ENCODE results near the gene NAALADL2. TPM values are rescaled to one million over a fixed set of nuclear protein-coding genes. Genes with fewer than 3 reads are reported as not detected.

NAALADL2 gene
- total and polyA plus RNA-seq, 2 experiments from 2014 or later, result 3.4 to 15.3 TPM

DNA sequence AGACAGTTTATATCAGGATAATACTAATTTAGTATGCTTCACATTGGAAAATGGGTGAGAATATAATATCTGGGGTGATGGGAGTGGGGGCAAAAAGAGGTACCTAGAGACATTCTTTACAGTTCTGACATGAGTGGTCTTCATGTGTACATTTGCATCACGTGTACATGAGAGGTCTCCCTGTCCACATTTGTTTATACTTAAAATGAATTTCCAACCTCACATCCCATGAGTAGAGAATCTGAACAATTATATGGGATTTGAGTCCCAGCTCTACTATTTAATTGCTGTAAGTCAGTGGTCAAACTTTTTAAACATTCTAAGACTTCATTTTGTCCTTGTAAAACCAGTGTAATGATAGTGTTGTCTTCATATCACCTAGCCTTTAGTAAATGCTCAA lies 408.4 kb downstream of the NAALADL2 start:
- H4K20me1 ChIP-seq (ENCODE audit: insufficient read depth, poor library complexity, severe bottlenecking), result no peaks in the 10 kb centered on the region
- TF ChIP-seq EZH2 (IDR thresholded peaks at IDR 0.05; ENCODE audit: borderline replicate concordance), result no peak
- no peak for TF ChIP-seq EZH2phosphoT487 (IDR thresholded peaks at IDR 0.05; ENCODE audit: low read depth, severe bottlenecking, unreplicated experiment)
- TF ChIP-seq, protein P1, sequence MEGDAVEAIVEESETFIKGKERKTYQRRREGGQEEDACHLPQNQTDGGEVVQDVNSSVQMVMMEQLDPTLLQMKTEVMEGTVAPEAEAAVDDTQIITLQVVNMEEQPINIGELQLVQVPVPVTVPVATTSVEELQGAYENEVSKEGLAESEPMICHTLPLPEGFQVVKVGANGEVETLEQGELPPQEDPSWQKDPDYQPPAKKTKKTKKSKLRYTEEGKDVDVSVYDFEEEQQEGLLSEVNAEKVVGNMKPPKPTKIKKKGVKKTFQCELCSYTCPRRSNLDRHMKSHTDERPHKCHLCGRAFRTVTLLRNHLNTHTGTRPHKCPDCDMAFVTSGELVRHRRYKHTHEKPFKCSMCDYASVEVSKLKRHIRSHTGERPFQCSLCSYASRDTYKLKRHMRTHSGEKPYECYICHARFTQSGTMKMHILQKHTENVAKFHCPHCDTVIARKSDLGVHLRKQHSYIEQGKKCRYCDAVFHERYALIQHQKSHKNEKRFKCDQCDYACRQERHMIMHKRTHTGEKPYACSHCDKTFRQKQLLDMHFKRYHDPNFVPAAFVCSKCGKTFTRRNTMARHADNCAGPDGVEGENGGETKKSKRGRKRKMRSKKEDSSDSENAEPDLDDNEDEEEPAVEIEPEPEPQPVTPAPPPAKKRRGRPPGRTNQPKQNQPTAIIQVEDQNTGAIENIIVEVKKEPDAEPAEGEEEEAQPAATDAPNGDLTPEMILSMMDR (IDR thresholded peaks at IDR 0.05; ENCODE audit: poor library complexity), result no peak
- no peaks in the 10 kb centered on the region for H3K27me3 ChIP-seq
- no peak overlapping the region for H2AFZ ChIP-seq
- 0% methylated on average over 1 of the region's 1 CpG for WGBS (ENCODE audit: low lambda C conversion rate, missing lambda C conversion rate)
- H3K9me3 ChIP-seq (ENCODE audit: low read depth), result no peaks in the 10 kb centered on the region
- H3K4me3 ChIP-seq, result no peak overlapping the region
- DNase-seq (ENCODE audit: low spot score), result no peak
- H3K79me2 ChIP-seq, result no peaks in the 10 kb centered on the region
- no peaks in the 10 kb centered on the region for H3K36me3 ChIP-seq (replicated peaks; ENCODE audit: insufficient read depth, low read depth)
- no peak overlapping the region for H3K4me2 ChIP-seq
- no peak overlapping the region for H3K27ac ChIP-seq
- peaks cover 7% of the 10 kb centered on the region for H3K4me1 ChIP-seq (ENCODE audit: insufficient read depth)
- no peaks in the 10 kb centered on the region for H3K9me2 ChIP-seq (replicated peaks; ENCODE audit: insufficient read depth)

DNA sequence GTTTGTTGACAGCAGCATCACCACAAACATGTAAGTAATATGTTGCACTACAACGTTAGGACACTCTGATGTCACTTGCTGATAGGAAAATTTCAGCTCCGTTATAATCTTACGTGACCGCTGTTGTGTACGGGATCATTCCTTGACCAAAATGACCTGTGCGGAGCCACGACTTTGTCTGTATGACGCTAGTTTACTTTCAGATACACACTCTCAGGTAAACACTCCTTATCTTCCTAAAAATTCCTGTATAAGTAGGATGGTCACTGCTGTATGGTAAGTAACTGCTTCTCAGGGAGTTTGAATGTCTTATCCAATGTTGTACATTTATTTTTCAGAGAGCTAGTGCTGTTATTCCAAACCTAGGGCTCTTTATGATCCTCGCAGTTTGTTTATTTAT lies 410.3 kb downstream of the NAALADL2 start:
- Histone ChIP-seq H3K4me1 (ENCODE audit: insufficient read depth) (peaks cover 7% of the 10 kb centered on the region), H3K4me3 (no peak overlapping the region), H3K36me3 (replicated peaks; ENCODE audit: insufficient read depth, low read depth) (no peaks in the 10 kb centered on the region), H3K9me2 (replicated peaks; ENCODE audit: insufficient read depth) (no peaks in the 10 kb centered on the region), H3K27me3 (no peaks in the 10 kb centered on the region), H3K79me2 (no peaks in the 10 kb centered on the region), H4K20me1 (ENCODE audit: insufficient read depth, poor library complexity, severe bottlenecking) (no peaks in the 10 kb centered on the region), H2AFZ (no peak overlapping the region), H3K9me3 (ENCODE audit: low read depth) (no peaks in the 10 kb centered on the region), H3K27ac (no peak overlapping the region), H3K4me2 (no peak overlapping the region)
- TF ChIP-seq, protein P1 (IDR thresholded peaks at IDR 0.05; ENCODE audit: poor library complexity), result no peak
- TF ChIP-seq EZH2phosphoT487 (IDR thresholded peaks at IDR 0.05; ENCODE audit: low read depth, severe bottlenecking, unreplicated experiment) (no peak), EZH2 (IDR thresholded peaks at IDR 0.05; ENCODE audit: borderline replicate concordance) (no peak)
- WGBS (ENCODE audit: low lambda C conversion rate, missing lambda C conversion rate), result 73% methylated on average over 9 of the region's 9 CpGs
- DNase-seq (ENCODE audit: low spot score), result no peak

- Histone ChIP-seq H3K9me3 (ENCODE audit: low read depth) (no peaks in the 10 kb centered on the region), H2AFZ (no peak overlapping the region), H3K9me2 (replicated peaks; ENCODE audit: insufficient read depth) (no peaks in the 10 kb centered on the region), H4K20me1 (ENCODE audit: insufficient read depth, poor library complexity, severe bottlenecking) (no peaks in the 10 kb centered on the region), H3K27me3 (no peaks in the 10 kb centered on the region), H3K4me3 (no peak overlapping the region), H3K79me2 (no peaks in the 10 kb centered on the region), H3K36me3 (replicated peaks; ENCODE audit: insufficient read depth, low read depth) (no peaks in the 10 kb centered on the region), H3K4me2 (peak overlapping the region; percentile 29), H3K4me1 (ENCODE audit: insufficient read depth) (peaks cover 7% of the 10 kb centered on the region), H3K27ac (peak overlapping the region; percentile 4)
- DNase-seq (ENCODE audit: low spot score), result peak; percentile 6
- WGBS (ENCODE audit: low lambda C conversion rate, missing lambda C conversion rate), result 53% methylated on average over 5 of the region's 5 CpGs
- TF ChIP-seq EZH2phosphoT487 (IDR thresholded peaks at IDR 0.05; ENCODE audit: low read depth, severe bottlenecking, unreplicated experiment), result no peak
- TF ChIP-seq EZH2 (IDR thresholded peaks at IDR 0.05; ENCODE audit: borderline replicate concordance), result no peak
- TF ChIP-seq, protein P1 (IDR thresholded peaks at IDR 0.05; ENCODE audit: poor library complexity), result no peak
Measured at GRCh38 chr3:175270198-175270837, 411.2 kb downstream of the NAALADL2 start.

Measured in hepatocyte (in vitro differentiated cells).